Thyroid gland (tissue), 4 donors: ENCODE results near the gene MRPL2.

Experiments used
- POLR2A ChIP-seq, 2 donors: fragments of 450-650 bp; IDR thresholded peaks; one replicate each; pipeline ENCODE4 v1.6.1; 2017; ENCODE audit warnings: antibody characterized with exemption in 2 of 2, mild to moderate bottlenecking in 2 of 2, moderate library complexity in 1 of 2
- TF ChIP-seq, protein P1 (sequence below), 6 experiments: fragments of 200-600 bp in 3 of 6; fragments of 450-650 bp in 3 of 6; sonication (generic) in 3 of 6; IDR thresholded peaks; one replicate each; pipeline ENCODE4 v1.5.1; 2016 to 2019; ENCODE audit warnings: antibody characterized with exemption in 6 of 6, mild to moderate bottlenecking in 2 of 6, inconsistent platforms in 1 of 6, moderate library complexity in 1 of 6

DNA sequence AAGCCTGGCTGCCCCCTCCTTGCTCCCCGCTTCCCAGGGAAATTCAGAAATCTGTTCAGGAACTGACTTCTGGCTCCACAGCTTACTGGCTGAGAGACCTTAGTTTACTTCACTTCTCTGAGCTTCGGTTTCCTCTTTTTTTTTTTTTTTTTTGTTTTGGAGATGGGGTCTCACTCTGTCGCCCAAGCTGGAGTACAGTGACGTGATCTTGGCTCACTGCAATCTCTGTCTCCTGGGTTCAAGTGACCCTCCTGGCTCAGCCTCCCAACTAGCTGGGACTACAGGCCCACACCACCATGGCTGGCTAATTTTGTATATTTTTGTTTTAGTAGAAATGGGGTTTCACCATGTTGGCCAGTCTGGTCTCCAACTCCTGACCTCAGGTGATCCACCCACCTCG, 31.8 kb upstream of the MRPL2 start:
- TF ChIP-seq, protein P1, sequence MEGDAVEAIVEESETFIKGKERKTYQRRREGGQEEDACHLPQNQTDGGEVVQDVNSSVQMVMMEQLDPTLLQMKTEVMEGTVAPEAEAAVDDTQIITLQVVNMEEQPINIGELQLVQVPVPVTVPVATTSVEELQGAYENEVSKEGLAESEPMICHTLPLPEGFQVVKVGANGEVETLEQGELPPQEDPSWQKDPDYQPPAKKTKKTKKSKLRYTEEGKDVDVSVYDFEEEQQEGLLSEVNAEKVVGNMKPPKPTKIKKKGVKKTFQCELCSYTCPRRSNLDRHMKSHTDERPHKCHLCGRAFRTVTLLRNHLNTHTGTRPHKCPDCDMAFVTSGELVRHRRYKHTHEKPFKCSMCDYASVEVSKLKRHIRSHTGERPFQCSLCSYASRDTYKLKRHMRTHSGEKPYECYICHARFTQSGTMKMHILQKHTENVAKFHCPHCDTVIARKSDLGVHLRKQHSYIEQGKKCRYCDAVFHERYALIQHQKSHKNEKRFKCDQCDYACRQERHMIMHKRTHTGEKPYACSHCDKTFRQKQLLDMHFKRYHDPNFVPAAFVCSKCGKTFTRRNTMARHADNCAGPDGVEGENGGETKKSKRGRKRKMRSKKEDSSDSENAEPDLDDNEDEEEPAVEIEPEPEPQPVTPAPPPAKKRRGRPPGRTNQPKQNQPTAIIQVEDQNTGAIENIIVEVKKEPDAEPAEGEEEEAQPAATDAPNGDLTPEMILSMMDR (IDR thresholded peaks at IDR 0.05) = no peak
- TF ChIP-seq POLR2A (IDR thresholded peaks at IDR 0.05) = no peak
